GM13977 (cell line): ENCODE data around the gene CHD6.

Experiments used
- DNase-seq: peaks from one replicate; pipeline ENCODE4 v3.0.0; 2012; ENCODE audit warnings: low spot score
- CTCF ChIP-seq: IDR thresholded peaks from 2 replicates; pipeline ENCODE4 v1.5.1; 2012; ENCODE audit warnings: mild to moderate bottlenecking, control low read depth; ENCODE audit not compliant: insufficient read depth; ENCODE audit errors: extremely low read depth, missing control alignments
- in situ Hi-C: fragments of 300-500 bp; cut with MboI; formaldehyde crosslinking; loops from one replicate; pipeline ENCODE4 v1.12.0; 2022; ENCODE audit warnings: low sequenced_read_pairs, low pct_unique_long_range_greater_than_20kb, mixed read lengths, inconsistent platforms; ENCODE audit not compliant: unreplicated experiment

Gene CHD6

GRCh38 chr20:41594514-41595322 lies 23.5 kb downstream of the CHD6 start:
- no peak for DNase-seq
- TF ChIP-seq CTCF = no peak
- in situ Hi-C loops = no loop called here

DNA sequence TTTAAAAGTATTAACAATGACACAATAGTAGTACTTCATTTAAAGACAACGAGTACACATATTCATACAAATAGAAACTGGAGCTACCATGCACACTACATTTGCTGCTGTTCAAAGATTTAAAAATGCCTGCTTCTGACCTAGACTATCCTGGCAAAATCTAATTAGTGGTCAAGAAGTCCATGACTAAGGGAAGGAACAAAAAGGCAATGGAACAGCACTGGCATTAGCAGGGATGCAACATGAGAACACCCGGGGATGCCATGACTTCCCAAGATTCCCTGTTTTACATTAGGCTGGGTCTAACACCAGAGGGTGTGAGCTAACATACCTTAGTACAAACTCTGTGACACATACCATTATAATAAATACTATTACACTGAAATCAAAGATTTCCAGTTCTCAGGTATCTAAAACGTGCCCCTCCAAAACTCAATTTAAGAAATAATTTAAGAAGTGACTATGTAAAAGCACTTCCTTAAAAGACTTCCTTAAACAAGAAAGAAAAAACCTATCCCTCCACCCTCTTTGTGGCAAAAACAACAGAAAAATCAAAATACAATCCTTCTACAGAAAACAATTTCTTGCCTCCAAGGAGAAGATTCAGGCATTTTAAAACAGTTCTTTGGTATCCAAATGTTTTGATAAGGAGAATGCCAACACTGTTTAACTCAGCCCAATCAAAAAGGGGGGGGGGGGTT lies 25.5 kb downstream of the CHD6 start:
- in situ Hi-C loops = no loop called here
- TF ChIP-seq CTCF = no peak
- DNase-seq = no peak

GRCh38 chr20:41587956-41588355 lies 30.2 kb downstream of the CHD6 start:
- DNase-seq = no peak
- in situ Hi-C loops = no loop called here
- TF ChIP-seq CTCF = no peak

- DNase-seq = peak; percentile 14
- in situ Hi-C loops = no loop called here
- no peak for TF ChIP-seq CTCF
Measured at GRCh38 chr20:41587523-41587922, 30.7 kb downstream of the CHD6 start.

DNA sequence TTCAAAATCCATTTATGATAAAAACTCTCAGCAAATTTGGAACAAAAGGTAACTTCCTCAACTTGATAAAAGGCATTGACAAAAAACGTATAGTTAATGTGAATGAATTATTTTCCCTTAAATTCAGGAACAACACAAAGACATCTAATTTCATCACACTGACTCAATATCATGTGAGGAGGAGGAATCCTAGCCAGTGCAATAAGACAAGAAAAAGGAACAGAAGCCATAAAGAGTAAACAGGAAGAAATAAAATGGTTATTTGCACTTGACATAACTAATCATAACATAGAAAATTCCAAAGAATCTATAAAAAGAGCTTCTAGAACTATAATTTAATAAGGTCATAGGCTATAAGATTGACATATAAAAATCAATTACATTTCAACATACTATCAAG lies 31.4 kb downstream of the CHD6 start:
- TF ChIP-seq CTCF = no peak
- no peak for DNase-seq
- in situ Hi-C loops = no loop called here

DNA sequence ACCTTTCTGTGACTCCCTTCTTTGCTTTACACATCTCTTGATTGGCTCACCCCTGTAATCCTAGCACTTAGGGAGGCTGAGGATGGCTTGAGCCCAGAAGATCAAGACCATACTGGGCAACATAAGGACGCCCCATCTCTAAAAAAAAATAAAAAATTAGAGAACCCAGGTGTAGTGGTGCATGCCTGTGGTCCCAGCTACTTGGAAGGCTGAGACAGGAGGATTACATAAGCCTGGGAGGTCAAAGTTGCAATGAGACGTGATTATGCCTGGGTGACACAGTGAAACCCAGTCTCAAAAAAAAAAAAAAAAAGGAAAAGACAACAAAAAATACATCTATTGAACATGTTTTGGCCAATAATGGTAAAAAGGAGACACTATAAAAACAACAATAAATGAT lies 37.8 kb downstream of the CHD6 start:
- no peak for TF ChIP-seq CTCF
- DNase-seq = no peak
- in situ Hi-C loops = no loop called here
